Measurements from ENCODE around the gene ZBTB40.

GRCh38 chr1:22498463-22498862, 46.8 kb downstream of the ZBTB40 start:
- TF ChIP-seq POLR2A (IDR thresholded peaks at IDR 0.05) (no peak), CTCF (IDR thresholded peaks at IDR 0.05) (no peak)

All from Peyer's patch (tissue), 4 donors.